ENCODE measurements around the gene TRPM7. TPM values are rescaled to one million over a fixed set of nuclear protein-coding genes. Genes with fewer than 3 reads are reported as not detected.

The TRPM7 gene
- total and polyA plus RNA-seq, 2 of the 13 experiments (the other 11 are each of a cell fraction or from before 2014, with no cell fraction given), result 11.0 to 36.0 TPM

DNA sequence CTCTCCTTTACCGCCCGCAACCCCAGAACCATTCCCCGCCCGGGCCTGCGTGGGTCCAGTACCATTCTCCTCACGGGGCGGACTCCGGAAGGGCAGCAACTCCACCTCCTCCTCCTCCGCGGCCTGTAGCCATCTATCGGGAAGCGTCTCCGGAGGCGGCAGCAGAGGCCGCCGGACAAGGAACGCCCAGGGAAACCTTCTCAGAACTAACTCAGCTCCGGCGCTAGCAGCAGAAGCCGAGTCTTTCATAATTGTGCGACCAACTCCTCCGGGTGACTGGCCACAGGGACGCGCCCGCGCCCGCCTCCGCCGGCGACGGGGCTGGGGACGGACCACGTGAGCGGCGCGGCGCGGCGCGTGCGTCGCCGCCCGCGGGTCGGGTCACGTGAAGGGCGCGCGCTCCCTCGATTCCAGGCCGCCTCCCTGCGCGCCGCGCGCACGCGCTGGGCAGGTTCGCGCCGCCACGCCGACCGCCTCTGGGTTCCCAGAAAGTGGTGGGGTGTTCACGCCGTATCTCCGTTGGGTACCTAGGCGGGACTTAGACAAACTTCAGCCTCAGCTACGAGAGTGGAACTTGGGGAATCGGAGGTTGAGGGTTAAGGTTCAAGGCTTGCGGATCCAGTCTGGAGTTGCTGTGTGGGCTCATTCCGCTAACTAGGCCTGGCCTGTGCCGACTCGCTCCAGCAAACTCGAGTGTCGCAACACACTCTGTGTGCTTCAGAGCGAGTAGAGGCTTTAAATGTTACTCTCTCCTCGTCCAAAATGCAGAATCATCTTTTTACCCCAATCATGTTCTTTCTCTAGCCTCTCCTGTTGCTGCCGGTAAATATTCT lies at the start of gene TRPM7 (continued):
- TF ChIP-seq, protein P1, sequence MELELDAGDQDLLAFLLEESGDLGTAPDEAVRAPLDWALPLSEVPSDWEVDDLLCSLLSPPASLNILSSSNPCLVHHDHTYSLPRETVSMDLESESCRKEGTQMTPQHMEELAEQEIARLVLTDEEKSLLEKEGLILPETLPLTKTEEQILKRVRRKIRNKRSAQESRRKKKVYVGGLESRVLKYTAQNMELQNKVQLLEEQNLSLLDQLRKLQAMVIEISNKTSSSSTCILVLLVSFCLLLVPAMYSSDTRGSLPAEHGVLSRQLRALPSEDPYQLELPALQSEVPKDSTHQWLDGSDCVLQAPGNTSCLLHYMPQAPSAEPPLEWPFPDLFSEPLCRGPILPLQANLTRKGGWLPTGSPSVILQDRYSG (CRISPR knock-in tag; IDR thresholded peaks at IDR 0.05), result peak; percentile 86; the same call in 1 of the 2 replicates
- TF ChIP-seq CEBPB (IDR thresholded peaks at IDR 0.05; ENCODE audit: borderline replicate concordance, low read depth, low read length) (peak; percentile 93), NONO (IDR thresholded peaks at IDR 0.05) (no peak), NONO (CRISPR knock-in tag; conservative IDR thresholded peaks at IDR 0.05) (peak; percentile 56), ZNF12 (CRISPR knock-in tag; IDR thresholded peaks at IDR 0.05) (no peak), MTA1 (CRISPR knock-in tag; IDR thresholded peaks at IDR 0.05; ENCODE audit: borderline replicate concordance) (peak; percentile 22; the same call in 1 of the 2 replicates), TAF15 (IDR thresholded peaks at IDR 0.05; ENCODE audit: low read depth, low read length, poor library complexity, severe bottlenecking) (no peak), ZNF556 (CRISPR knock-in tag; IDR thresholded peaks at IDR 0.05; ENCODE audit: borderline replicate concordance) (no peak; the same call in 1 of the 2 replicates), ZNF333 (CRISPR knock-in tag; IDR thresholded peaks at IDR 0.05; ENCODE audit: borderline replicate concordance) (no peak), ZC3H13 (CRISPR knock-in tag; IDR thresholded peaks at IDR 0.05) (peak; percentile 85), ZNF180 (CRISPR knock-in tag; IDR thresholded peaks at IDR 0.05; ENCODE audit: borderline replicate concordance, low read depth) (peak; percentile 48; the same call in 1 of the 2 replicates), CCAR2 (optimal IDR thresholded peaks at IDR 0.05; ENCODE audit: low read depth, low read length) (no peak), REPIN1 (CRISPR knock-in tag; IDR thresholded peaks at IDR 0.05; ENCODE audit: borderline replicate concordance, low read depth) (no peak)
- TF ChIP-seq, protein P2, sequence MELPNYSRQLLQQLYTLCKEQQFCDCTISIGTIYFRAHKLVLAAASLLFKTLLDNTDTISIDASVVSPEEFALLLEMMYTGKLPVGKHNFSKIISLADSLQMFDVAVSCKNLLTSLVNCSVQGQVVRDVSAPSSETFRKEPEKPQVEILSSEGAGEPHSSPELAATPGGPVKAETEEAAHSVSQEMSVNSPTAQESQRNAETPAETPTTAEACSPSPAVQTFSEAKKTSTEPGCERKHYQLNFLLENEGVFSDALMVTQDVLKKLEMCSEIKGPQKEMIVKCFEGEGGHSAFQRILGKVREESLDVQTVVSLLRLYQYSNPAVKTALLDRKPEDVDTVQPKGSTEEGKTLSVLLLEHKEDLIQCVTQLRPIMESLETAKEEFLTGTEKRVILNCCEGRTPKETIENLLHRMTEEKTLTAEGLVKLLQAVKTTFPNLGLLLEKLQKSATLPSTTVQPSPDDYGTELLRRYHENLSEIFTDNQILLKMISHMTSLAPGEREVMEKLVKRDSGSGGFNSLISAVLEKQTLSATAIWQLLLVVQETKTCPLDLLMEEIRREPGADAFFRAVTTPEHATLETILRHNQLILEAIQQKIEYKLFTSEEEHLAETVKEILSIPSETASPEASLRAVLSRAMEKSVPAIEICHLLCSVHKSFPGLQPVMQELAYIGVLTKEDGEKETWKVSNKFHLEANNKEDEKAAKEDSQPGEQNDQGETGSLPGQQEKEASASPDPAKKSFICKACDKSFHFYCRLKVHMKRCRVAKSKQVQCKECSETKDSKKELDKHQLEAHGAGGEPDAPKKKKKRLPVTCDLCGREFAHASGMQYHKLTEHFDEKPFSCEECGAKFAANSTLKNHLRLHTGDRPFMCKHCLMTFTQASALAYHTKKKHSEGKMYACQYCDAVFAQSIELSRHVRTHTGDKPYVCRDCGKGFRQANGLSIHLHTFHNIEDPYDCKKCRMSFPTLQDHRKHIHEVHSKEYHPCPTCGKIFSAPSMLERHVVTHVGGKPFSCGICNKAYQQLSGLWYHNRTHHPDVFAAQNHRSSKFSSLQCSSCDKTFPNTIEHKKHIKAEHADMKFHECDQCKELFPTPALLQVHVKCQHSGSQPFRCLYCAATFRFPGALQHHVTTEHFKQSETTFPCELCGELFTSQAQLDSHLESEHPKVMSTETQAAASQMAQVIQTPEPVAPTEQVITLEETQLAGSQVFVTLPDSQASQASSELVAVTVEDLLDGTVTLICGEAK (IDR thresholded peaks at IDR 0.05), result no peak
- TF ChIP-seq, protein P2 (CRISPR knock-in tag; IDR thresholded peaks at IDR 0.05), result no peak
- TF ChIP-seq, protein P3, sequence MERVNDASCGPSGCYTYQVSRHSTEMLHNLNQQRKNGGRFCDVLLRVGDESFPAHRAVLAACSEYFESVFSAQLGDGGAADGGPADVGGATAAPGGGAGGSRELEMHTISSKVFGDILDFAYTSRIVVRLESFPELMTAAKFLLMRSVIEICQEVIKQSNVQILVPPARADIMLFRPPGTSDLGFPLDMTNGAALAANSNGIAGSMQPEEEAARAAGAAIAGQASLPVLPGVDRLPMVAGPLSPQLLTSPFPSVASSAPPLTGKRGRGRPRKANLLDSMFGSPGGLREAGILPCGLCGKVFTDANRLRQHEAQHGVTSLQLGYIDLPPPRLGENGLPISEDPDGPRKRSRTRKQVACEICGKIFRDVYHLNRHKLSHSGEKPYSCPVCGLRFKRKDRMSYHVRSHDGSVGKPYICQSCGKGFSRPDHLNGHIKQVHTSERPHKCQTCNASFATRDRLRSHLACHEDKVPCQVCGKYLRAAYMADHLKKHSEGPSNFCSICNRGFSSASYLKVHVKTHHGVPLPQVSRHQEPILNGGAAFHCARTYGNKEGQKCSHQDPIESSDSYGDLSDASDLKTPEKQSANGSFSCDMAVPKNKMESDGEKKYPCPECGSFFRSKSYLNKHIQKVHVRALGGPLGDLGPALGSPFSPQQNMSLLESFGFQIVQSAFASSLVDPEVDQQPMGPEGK (CRISPR knock-in tag; IDR thresholded peaks at IDR 0.05), result peak; percentile 44
